Astrocyte (in vitro differentiated cells and primary cell): ENCODE data around the gene UVSSA.

Source experiments
- EZH2 ChIP-seq: IDR thresholded peaks from 2 replicates; pipeline ENCODE4 v1.6.1; 2012; ENCODE audit warnings: mild to moderate bottlenecking, low read length, inconsistent platforms; ENCODE audit not compliant: insufficient read depth
- TF ChIP-seq, protein P1 (sequence below): IDR thresholded peaks from 2 replicates; pipeline ENCODE4 v1.5.1; 2011; ENCODE audit warnings: low read depth, mild to moderate bottlenecking, inconsistent platforms, low read length, moderate library complexity; ENCODE audit not compliant: insufficient read depth

- TF ChIP-seq, protein P1, sequence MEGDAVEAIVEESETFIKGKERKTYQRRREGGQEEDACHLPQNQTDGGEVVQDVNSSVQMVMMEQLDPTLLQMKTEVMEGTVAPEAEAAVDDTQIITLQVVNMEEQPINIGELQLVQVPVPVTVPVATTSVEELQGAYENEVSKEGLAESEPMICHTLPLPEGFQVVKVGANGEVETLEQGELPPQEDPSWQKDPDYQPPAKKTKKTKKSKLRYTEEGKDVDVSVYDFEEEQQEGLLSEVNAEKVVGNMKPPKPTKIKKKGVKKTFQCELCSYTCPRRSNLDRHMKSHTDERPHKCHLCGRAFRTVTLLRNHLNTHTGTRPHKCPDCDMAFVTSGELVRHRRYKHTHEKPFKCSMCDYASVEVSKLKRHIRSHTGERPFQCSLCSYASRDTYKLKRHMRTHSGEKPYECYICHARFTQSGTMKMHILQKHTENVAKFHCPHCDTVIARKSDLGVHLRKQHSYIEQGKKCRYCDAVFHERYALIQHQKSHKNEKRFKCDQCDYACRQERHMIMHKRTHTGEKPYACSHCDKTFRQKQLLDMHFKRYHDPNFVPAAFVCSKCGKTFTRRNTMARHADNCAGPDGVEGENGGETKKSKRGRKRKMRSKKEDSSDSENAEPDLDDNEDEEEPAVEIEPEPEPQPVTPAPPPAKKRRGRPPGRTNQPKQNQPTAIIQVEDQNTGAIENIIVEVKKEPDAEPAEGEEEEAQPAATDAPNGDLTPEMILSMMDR, result no peak
- TF ChIP-seq EZH2, result no peak
Observed at GRCh38 chr4:1326751-1327525, 20.1 kb upstream of the UVSSA start.
